PC-9 (cell line): ENCODE results near the gene SORBS1.

Experiments used
- EZH2 ChIP-seq: fragments of 200-600 bp; sonication (generic); IDR thresholded peaks from 2 replicates; pipeline ENCODE4 v1.8.0; 2017; ENCODE audit warnings: antibody characterized with exemption, low read depth
- TF ChIP-seq, protein P1 (sequence below): fragments of 200-600 bp; sonication (generic); conservative IDR thresholded peaks from 2 replicates; pipeline ENCODE4 v1.6.1; 2017; ENCODE audit warnings: mixed run types, antibody characterized with exemption, mild to moderate bottlenecking, moderate library complexity

DNA sequence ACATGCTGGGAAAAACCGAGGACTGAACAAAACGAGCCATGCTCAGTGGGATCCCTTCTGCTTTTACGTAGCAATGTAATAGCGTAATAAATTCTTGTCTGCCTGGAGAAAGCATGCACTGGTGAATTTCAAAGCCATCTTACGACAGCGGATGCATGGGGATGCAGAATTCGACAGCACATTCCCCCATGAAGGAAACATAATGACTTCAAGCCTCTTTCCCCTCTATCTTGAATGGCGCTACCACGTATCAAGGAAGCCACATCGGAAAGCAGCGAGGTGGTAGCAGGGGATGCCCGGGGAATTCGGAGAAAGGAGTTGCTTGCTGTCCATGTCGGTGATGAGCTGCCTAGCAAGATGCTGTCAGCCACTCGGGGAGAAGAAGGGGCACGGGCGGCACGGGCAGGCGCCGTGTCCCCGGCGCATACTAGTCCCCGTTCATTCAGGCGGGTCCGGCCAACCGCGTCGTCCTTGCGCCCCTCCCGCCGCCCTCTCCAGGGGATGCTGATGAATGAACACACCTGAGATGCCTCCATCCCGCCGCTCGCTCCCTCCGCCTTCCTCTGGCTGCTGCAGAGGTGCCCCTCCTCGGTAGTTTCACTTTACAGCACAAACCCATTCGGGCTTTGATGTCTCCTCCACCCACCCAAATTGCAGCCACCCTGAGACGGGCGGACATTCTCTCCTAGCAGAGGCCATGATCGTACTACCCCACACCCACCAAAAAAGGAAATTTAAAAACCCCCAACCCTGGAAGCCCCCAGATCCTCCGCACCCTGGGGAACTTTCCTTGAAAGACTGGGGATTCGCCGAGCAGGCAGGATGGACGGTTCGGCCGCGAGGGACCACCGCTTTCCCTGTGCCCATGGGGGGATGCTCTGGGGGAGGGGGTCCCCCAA, 644 bp downstream of the SORBS1 start:
- TF ChIP-seq, protein P1, sequence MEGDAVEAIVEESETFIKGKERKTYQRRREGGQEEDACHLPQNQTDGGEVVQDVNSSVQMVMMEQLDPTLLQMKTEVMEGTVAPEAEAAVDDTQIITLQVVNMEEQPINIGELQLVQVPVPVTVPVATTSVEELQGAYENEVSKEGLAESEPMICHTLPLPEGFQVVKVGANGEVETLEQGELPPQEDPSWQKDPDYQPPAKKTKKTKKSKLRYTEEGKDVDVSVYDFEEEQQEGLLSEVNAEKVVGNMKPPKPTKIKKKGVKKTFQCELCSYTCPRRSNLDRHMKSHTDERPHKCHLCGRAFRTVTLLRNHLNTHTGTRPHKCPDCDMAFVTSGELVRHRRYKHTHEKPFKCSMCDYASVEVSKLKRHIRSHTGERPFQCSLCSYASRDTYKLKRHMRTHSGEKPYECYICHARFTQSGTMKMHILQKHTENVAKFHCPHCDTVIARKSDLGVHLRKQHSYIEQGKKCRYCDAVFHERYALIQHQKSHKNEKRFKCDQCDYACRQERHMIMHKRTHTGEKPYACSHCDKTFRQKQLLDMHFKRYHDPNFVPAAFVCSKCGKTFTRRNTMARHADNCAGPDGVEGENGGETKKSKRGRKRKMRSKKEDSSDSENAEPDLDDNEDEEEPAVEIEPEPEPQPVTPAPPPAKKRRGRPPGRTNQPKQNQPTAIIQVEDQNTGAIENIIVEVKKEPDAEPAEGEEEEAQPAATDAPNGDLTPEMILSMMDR, result no peak
- TF ChIP-seq EZH2, result no peak
